GM12878 (cell line): Measurements from ENCODE around the gene B3GNT7. TPM values are rescaled to one million over a fixed set of nuclear protein-coding genes. Genes with fewer than 3 reads are reported as not detected.

ENCODE experiments used
- ATAC-seq: fragments of 200-7000 bp; cut with Tn5 transposase; 3 replicates; pipeline ENCODE4 v1.9.1; 2020; ENCODE audit warnings: mild to moderate bottlenecking, moderate library complexity
- BruUV-seq: library from RNA; stranded (reverse); fragments of 400-500 nt; replicated peaks from 2 replicates; lab custom pipeline; 2021; lab: Mats Ljungman, UMichigan
- CTCF ChIA-PET: fragments of 300-600 bp; sonication (Branson Sonifier 250); formaldehyde crosslinking; extraction: SDS; loops from one replicate; lab custom pipeline; 2021; ENCODE audit warnings: inconsistent platforms; lab: Yijun Ruan, JAX
- POLR2A ChIA-PET: fragments of 350-600 bp; formaldehyde crosslinking; extraction: SDS; loops from one replicate; lab custom pipeline; 2021; ENCODE audit warnings: inconsistent platforms; lab: Charles Lee
- RAD21 ChIA-PET: fragments of 300-600 bp; sonication (Branson Sonifier 250); formaldehyde crosslinking; loops from one replicate; lab custom pipeline; 2023; ENCODE audit warnings: antibody characterized with exemption; ENCODE audit not compliant: unreplicated experiment; lab: Charles Lee
- SMC1A ChIA-PET: fragments of 300-600 bp; sonication (Branson Sonifier 250); formaldehyde crosslinking; loops from one replicate; lab custom pipeline; 2023; ENCODE audit not compliant: unreplicated experiment, uncharacterized antibody; lab: Charles Lee
- DNase-seq: peaks from one replicate; pipeline ENCODE4 v3.0.0-alpha.2; 2011; ENCODE audit warnings: low read depth, low spot score
- FAIRE-seq: peaks from 3 replicates; lab custom pipeline; 2011; peaks lifted over from hg19 to GRCh38; lab: Jason Lieb, UNC
- H2AFZ ChIP-seq: 2 replicates; pipeline ENCODE4 v1.6.0; 2011; ENCODE audit warnings: low read depth, low read length, control low read depth; ENCODE audit not compliant: control insufficient read depth
- H3K27ac ChIP-seq: 2 replicates; pipeline ENCODE4 v1.5.1; 2011; ENCODE audit warnings: control low read depth; ENCODE audit not compliant: control insufficient read depth, insufficient read depth
- H3K27me3 ChIP-seq, 2 experiments: replicated peaks in 1 of 2; 2 replicates each; pipeline versions ENCODE4 v1.6.0 to v1.6.1; 2011; ENCODE audit warnings: low read length in 1 of 2; ENCODE audit not compliant: control insufficient read depth in 2 of 2, insufficient read depth in 2 of 2
- H3K36me3 ChIP-seq, 2 experiments: 2 replicates each; pipeline ENCODE4 v1.5.1; 2011; ENCODE audit warnings: low read length in 1 of 2; ENCODE audit not compliant: control insufficient read depth in 2 of 2, insufficient read depth in 2 of 2
- H3K4me1 ChIP-seq: 2 replicates; pipeline ENCODE4 v1.6.1; 2011; ENCODE audit warnings: mild to moderate bottlenecking, low read length, moderate library complexity, mixed read lengths; ENCODE audit not compliant: control insufficient read depth, insufficient read depth
- H3K4me2 ChIP-seq: 2 replicates; pipeline ENCODE4 v1.6.0; 2011; ENCODE audit warnings: control low read depth; ENCODE audit not compliant: control insufficient read depth, insufficient read depth
- H3K4me3 ChIP-seq: fragments of 200-600 bp; sonication (generic); 2 replicates; pipeline ENCODE4 v1.5.1; 2016
- H3K79me2 ChIP-seq: 2 replicates; pipeline ENCODE4 v1.6.0; 2011; ENCODE audit warnings: low read length; ENCODE audit not compliant: control insufficient read depth, insufficient read depth
- H3K9ac ChIP-seq: 2 replicates; pipeline ENCODE4 v1.8.0; 2011; ENCODE audit warnings: low read length, control low read depth, mixed read lengths; ENCODE audit not compliant: control insufficient read depth, insufficient read depth
- H3K9me3 ChIP-seq: replicated peaks from 3 replicates; pipeline ENCODE4 v1.5.1; 2011; ENCODE audit warnings: mild to moderate bottlenecking, low read length; ENCODE audit not compliant: control insufficient read depth, insufficient read depth
- H4K20me1 ChIP-seq: 2 replicates; pipeline ENCODE4 v1.6.0; 2011; ENCODE audit not compliant: control insufficient read depth, insufficient read depth
- BHLHE40 ChIP-seq, 2 experiments: fragments of 450-650 bp in 1 of 2; IDR thresholded peaks; 2 replicates each; pipeline ENCODE4 v1.6.1; 2011 to 2017; ENCODE audit warnings: low read depth in 2 of 2, borderline replicate concordance in 1 of 2, improper control_type of control experiment in 1 of 2, low read length in 1 of 2, mild to moderate bottlenecking in 1 of 2
- IKZF2 ChIP-seq, 2 experiments: fragments of 450-650 bp; IDR thresholded peaks; 2 replicates each; pipeline ENCODE4 v1.6.1; 2017; ENCODE audit warnings: mild to moderate bottlenecking in 2 of 2, moderate library complexity in 2 of 2
- IRF4 ChIP-seq: IDR thresholded peaks from 2 replicates; pipeline ENCODE4 v1.6.1; 2011; ENCODE audit warnings: low read depth, low read length
- NRF1 ChIP-seq: conservative IDR thresholded peaks from 2 replicates; pipeline ENCODE4 v1.6.1; 2011; ENCODE audit warnings: mild to moderate bottlenecking, low read depth, low read length, improper control_type of control experiment
- RUNX3 ChIP-seq: IDR thresholded peaks from 2 replicates; pipeline ENCODE4 v1.6.1; 2012; ENCODE audit warnings: low read length, inconsistent platforms
- WGBS: methylation state at CpG from one replicate; pipeline ENCODE4 v1.1.6; 2016; ENCODE audit warnings: low lambda C conversion rate; ENCODE audit not compliant: insufficient replicate concordance, insufficient coverage; ENCODE audit errors: missing lambda C conversion rate; 5-methylcytosine and 5-hydroxymethylcytosine counted together
- in situ Hi-C: fragments of 300-500 bp; cut with MboI; formaldehyde crosslinking; loops from 9 replicates; pipeline ENCODE4 v1.14.3; 2018; ENCODE audit warnings: mixed read lengths
- intact Hi-C: fragments of 100-400 bp; cut with micrococcal nuclease; formaldehyde crosslinking; loops from one replicate; pipeline ENCODE4 v1.14.2; 2022; ENCODE audit not compliant: unreplicated experiment
- polyA plus RNA-seq, 11 experiments: library from polyadenylated mRNA; depleted of rRNA in 4 of 11; unstranded in 6 of 11; stranded (reverse) in 5 of 11; fragments of >200 nt; fragmentation: Nextera tagmentation in 4 of 11; fragmentation: Illumina TruSeq in 1 of 11; extraction: Ambion mirVana in 4 of 11; extraction: Trizol in 1 of 11; gene quantifications; 1 replicate in 1 of 11; 2 replicates in 10 of 11; pipeline versions ENCODE4 v1.2.1 to v1.2.3, GENCODE V29; 2011 to 2016; ENCODE audit warnings: inconsistent platforms in 2 of 11, missing spikeins in 2 of 11, low read depth in 1 of 11
- total RNA-seq, 4 experiments: library from RNA; depleted of rRNA in 3 of 4; stranded (reverse); fragments of >200 nt in 3 of 4; fragmentation: Illumina TruSeq in 1 of 4; extraction: Trizol in 1 of 4; gene quantifications; 2 replicates each; pipeline versions ENCODE4 v1.2.1 to v1.2.3, GENCODE V29; 2013 to 2021

The B3GNT7 gene
- total and polyA plus RNA-seq, 10 of the 15 experiments (the other 5 are each of a cell fraction or from before 2014, with no cell fraction given): 0.91 to 12.6 (median 3.7) TPM

DNA sequence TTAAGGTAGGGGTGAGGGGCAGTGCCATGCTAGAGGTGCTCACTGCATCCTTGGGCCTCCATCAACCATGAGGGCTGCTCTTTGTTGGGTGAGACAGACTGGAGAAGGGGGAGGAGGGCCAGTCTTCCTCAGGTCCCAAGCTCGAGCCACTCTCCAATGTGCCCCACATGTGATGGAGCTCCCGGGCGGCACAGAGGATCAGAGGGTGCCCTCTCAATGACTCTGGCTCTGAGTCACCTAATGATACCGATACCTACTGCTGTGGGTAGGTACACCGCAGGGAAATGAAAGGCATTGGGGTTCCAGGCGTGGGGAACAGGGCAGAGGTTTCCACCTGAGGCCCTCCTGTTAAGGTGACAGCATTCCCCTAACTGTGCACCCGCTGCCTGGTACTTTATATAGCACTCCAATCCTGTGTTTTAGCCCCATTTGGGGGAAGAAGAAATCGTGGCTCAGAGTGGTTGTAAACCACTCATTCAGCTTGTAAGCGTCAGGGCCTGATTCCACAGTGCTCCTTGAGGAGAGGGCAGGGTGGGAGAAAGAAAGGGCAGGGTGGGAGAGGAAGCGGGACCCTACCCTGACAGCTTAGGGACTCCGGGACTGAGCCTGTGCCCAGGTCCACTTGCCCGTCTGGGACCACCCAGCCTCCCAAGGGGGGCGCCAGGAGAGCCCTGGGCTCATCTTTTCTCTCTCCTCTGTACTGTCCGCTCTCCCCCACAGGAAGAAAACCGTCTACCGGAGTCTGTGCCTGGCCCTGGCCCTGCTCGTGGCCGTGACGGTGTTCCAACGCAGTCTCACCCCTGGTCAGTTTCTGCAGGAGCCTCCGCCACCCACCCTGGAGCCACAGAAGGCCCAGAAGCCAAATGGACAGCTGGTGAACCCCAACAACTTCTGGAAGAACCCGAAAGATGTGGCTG, 1.8 kb downstream of the B3GNT7 start:
- Histone ChIP-seq H3K79me2 (peaks cover 31% of the 10 kb centered on the region), H3K27ac (no peak overlapping the region), H3K4me1 (peaks cover 41% of the 10 kb centered on the region), H3K4me2 (peak overlapping the region; percentile 96), H3K9me3 (no peaks in the 10 kb centered on the region), H2AFZ (no peak overlapping the region), H4K20me1 (no peaks in the 10 kb centered on the region), H3K9ac (no peak overlapping the region), H3K36me3 (peaks cover 0 to 4% of the 10 kb centered on the region in 2 experiments; a peak in 2 of 4 replicates), H3K4me3 (peak overlapping the region; percentile 79; the same call in 1 of the 2 replicates), H3K27me3 (no peaks in the 10 kb centered on the region)
- DNase-seq: no peak
- no peak for FAIRE-seq
- intact Hi-C loops: loop anchor here (10.0 kb wide), 2 partner anchors 268 to 572 kb away; no protein-coding TSS in a partner anchor
- 55% methylated on average over 21 of the region's 22 CpGs for WGBS
- RAD21 ChIA-PET: interaction anchor here (0.6 to 6.0 kb wide), 7 partner anchors 9 to 293 kb away, joined by 3 to 52 read pairs (median 5); no protein-coding TSS in a partner anchor
- SMC1A ChIA-PET: interaction anchor here (1.0 to 6.3 kb wide), 5 partner anchors 8 to 293 kb away, joined by 3 to 66 read pairs (median 7); no protein-coding TSS in a partner anchor
- ATAC-seq: peak; percentile 21
- TSS peak; percentile 45 for BruUV-seq
- POLR2A ChIA-PET: interaction anchor here (1.1 to 1.7 kb wide), 2 partner anchors 8 to 98 kb away, joined by 4 read pairs; no protein-coding TSS in a partner anchor
- TF ChIP-seq IKZF2 (IDR thresholded peaks at IDR 0.05) (peak; percentile 22 to 42; a peak in 2 of 4 replicates), IRF4 (peak; percentile 57; the same call in 1 of the 2 replicates), NRF1 (no peak), BHLHE40 (IDR thresholded peaks at IDR 0.05; ENCODE audit: borderline replicate concordance in 1 of 2, low read depth in 2 of 2, low read length in 1 of 2) (0 out of 4 replicates have a peak, but pooled peaks of 1 of the 2 experiments have one; percentile 6), RUNX3 (peak; percentile 55)
- in situ Hi-C loops: no loop called here
- CTCF ChIA-PET: interaction anchor here (1.0 to 6.0 kb wide), 8 partner anchors 9 to 293 kb away, joined by 3 to 79 read pairs (median 5); no protein-coding TSS in a partner anchor
